ENCODE results near the gene PIH1D2.

DNA sequence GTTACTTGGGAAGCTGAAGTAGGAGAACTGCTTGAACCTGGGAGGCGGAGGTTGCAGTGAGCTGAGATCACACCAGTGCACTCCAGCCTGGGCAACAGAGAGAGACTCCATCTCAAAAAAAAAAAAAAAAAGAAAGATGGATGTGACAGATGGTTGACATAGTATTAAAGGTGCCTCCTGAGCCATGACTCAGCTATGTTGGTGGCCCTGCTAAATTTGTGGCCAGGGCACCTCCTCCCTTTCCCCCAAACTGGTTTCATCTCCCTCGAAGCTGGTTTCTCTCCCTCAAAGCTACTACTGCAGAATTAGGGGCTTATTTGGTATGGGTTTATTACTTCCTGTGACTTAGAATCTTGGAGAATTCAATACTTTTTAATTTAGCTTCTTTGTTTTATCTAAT lies 44.4 kb upstream of the PIH1D2 start:
- TF ChIP-seq, protein P1, sequence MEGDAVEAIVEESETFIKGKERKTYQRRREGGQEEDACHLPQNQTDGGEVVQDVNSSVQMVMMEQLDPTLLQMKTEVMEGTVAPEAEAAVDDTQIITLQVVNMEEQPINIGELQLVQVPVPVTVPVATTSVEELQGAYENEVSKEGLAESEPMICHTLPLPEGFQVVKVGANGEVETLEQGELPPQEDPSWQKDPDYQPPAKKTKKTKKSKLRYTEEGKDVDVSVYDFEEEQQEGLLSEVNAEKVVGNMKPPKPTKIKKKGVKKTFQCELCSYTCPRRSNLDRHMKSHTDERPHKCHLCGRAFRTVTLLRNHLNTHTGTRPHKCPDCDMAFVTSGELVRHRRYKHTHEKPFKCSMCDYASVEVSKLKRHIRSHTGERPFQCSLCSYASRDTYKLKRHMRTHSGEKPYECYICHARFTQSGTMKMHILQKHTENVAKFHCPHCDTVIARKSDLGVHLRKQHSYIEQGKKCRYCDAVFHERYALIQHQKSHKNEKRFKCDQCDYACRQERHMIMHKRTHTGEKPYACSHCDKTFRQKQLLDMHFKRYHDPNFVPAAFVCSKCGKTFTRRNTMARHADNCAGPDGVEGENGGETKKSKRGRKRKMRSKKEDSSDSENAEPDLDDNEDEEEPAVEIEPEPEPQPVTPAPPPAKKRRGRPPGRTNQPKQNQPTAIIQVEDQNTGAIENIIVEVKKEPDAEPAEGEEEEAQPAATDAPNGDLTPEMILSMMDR (conservative IDR thresholded peaks at IDR 0.05 in 1 of 2, IDR thresholded peaks at IDR 0.05 in 1 of 2; ENCODE audit: extremely low read depth in 1 of 2, insufficient read depth in 1 of 2, low read depth in 1 of 2, low read length in 2 of 2): no peak
- no peak for TF ChIP-seq EZH2 (IDR thresholded peaks at IDR 0.05; ENCODE audit: borderline replicate concordance, low read length)
